ENCODE results near the gene RYR2.

The RYR2 gene

DNA sequence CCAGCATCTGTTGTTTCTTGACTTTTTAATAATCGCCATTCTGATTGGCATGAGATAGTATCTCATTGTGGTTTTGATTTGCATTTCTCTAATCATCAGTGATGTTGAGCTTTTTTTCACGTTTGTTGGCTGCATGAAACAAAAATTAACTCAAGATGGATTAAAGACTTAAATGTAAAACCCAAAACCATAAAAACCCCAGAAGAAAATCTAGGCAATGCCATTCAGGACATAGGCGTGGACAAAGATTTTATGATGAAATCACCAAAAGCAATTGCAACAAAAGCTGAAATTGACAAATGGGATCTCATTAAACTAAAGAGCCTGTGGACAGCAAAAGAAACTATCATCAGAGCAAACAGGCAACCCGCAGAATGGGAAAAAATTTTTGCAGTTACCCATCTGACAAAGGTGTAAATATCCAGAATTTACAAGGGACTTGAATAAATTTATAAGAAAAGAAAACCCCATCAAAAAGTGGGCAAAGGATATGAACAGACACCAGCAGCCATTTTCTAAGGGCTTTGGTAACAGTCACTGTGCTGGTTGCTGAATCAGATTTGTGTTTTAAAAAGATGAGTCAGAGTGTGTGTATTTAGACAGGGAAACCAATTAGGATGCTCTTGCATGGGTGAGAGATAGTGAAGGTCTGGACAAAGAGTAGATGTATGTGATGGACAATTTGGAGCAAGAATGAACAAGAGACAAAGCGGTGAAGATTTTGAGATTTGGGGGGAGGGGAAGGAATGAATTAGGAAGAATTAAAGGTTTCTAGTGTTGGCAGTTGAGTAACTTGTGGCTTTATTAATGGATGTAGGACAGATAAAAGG, 110.7 kb downstream of the RYR2 start:
- no peaks in the 10 kb centered on the region for H3K36me3 ChIP-seq (ENCODE audit: control insufficient read depth, insufficient read depth, low read length)
- 95 to 98% methylated on average over 4 to 5 of the region's 5 CpGs for WGBS, 2 experiments
- no peaks in the 10 kb centered on the region for H3K9me3 ChIP-seq (ENCODE audit: control insufficient read depth, low read length)
- no peak overlapping the region for H3K27ac ChIP-seq (ENCODE audit: insufficient read depth, low read depth, low read length, poor library complexity, severe bottlenecking)
- H3K27me3 ChIP-seq (ENCODE audit: control insufficient read depth, insufficient read depth, low read length, poor library complexity, severe bottlenecking), result no peaks in the 10 kb centered on the region
- no peaks in the 10 kb centered on the region for H3K4me1 ChIP-seq (ENCODE audit: control insufficient read depth, insufficient read depth, low read length)
- H3K4me3 ChIP-seq (ENCODE audit: insufficient read depth, low read depth, low read length), result no peak overlapping the region

DNA sequence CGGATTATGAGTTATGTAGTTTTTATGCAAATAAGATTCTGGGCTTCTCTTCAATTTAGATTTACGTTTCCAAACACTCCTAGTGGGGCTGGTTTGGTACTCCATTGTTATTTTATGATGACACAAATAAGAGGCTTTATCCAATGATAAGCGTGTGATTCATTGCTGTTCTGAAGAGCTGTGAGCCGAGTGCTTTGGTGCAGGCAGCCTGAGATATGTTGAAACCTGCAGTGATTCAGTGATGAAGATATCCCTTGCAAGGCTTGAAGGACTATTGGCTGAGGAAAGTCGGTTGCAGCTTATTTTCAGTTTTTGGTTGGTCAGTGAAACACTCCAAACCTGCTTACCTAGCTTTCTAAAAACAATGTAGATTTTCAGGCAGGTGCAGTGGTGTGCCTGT, 112.2 kb downstream of the RYR2 start:
- no peaks in the 10 kb centered on the region for H3K9me3 ChIP-seq (ENCODE audit: control insufficient read depth, low read length)
- no peaks in the 10 kb centered on the region for H3K36me3 ChIP-seq (ENCODE audit: control insufficient read depth, insufficient read depth, low read length)
- 90 to 96% methylated on average over 5 of the region's 5 CpGs for WGBS, 2 experiments
- no peak overlapping the region for H3K27ac ChIP-seq (ENCODE audit: insufficient read depth, low read depth, low read length, poor library complexity, severe bottlenecking)
- H3K4me1 ChIP-seq (ENCODE audit: control insufficient read depth, insufficient read depth, low read length), result no peaks in the 10 kb centered on the region
- H3K4me3 ChIP-seq (ENCODE audit: insufficient read depth, low read depth, low read length), result no peak overlapping the region
- no peaks in the 10 kb centered on the region for H3K27me3 ChIP-seq (ENCODE audit: control insufficient read depth, insufficient read depth, low read length, poor library complexity, severe bottlenecking)

DNA sequence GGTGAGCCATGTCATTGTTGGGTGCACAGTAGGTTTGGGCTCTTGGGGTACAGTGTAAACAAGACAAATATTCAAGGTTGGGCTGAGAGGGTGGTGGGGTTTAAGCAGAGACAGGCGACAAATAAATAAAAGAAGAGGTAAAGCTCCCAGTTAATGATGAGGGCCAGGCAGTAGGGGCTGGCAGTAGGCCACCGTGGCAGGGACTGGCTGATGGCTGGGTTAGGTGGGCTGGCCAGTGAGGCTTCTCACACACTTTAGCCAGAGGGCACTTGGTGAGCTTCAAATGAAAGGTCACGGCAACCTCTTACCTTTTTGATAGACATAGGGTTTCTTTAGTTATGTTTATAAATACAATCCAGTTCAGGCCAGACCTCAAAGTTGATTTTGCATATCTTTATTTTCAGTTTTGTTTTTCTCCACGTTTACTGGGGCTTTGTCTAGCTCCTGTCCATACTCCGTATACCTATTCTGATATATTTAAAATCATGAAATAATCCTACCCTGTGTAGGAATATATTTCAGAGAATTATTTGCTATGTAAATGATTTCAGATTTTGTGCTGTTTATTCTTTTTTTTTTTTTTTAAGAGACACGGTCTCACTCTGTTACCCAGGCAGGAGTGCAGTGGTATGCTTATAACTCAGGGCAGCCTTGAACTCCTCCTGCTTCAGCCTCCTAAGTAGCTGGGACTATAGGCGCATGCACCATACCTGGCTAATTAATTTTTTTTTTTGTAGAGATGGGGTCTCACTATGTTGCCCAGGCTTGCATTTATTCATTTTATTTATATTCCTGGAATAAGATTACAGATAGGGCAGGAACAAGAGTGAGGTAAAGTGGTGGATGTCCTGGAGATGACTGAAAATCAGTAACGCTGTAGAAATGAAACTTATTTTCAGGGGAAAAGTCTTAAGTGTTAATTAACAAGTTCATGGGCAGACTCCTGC, 122.7 kb downstream of the RYR2 start:
- Histone ChIP-seq H3K4me1 (ENCODE audit: control insufficient read depth, insufficient read depth, low read length) (no peaks in the 10 kb centered on the region), H3K27ac (ENCODE audit: insufficient read depth, low read depth, low read length, poor library complexity, severe bottlenecking) (no peak overlapping the region), H3K36me3 (ENCODE audit: control insufficient read depth, insufficient read depth, low read length) (no peaks in the 10 kb centered on the region), H3K4me3 (ENCODE audit: insufficient read depth, low read depth, low read length) (no peak overlapping the region), H3K27me3 (ENCODE audit: control insufficient read depth, insufficient read depth, low read length, poor library complexity, severe bottlenecking) (no peaks in the 10 kb centered on the region), H3K9me3 (ENCODE audit: control insufficient read depth, low read length) (no peaks in the 10 kb centered on the region)
- 95% methylated on average over 5 to 6 of the region's 8 CpGs for WGBS, 2 experiments

DNA sequence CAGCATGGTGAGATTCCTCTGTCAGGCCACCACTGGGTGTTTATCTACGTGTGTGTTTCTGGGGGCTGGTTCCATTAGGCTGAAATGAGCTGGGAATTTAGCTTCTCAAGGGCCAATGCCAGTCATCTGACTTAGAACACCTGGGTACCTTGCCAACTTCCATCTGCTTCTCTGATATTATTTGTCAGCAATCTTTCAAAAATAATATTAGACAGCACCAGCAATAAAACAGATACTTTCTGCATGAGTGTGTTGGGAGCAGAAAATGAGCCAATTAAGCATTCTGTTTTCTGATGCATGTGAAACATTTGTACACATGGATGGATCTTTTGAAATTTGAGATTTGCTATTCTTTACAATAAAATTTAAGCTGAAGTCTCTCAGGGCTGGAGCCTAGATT, 124.1 kb downstream of the RYR2 start:
- H3K4me3 ChIP-seq (ENCODE audit: insufficient read depth, low read depth, low read length), result no peak overlapping the region
- no peaks in the 10 kb centered on the region for H3K9me3 ChIP-seq (ENCODE audit: control insufficient read depth, low read length)
- H3K27ac ChIP-seq (ENCODE audit: insufficient read depth, low read depth, low read length, poor library complexity, severe bottlenecking), result no peak overlapping the region
- H3K4me1 ChIP-seq (ENCODE audit: control insufficient read depth, insufficient read depth, low read length), result no peaks in the 10 kb centered on the region
- WGBS, 2 experiments, result 84 to 95% methylated on average over 1 of the region's 1 CpG
- no peaks in the 10 kb centered on the region for H3K27me3 ChIP-seq (ENCODE audit: control insufficient read depth, insufficient read depth, low read length, poor library complexity, severe bottlenecking)
- H3K36me3 ChIP-seq (ENCODE audit: control insufficient read depth, insufficient read depth, low read length), result no peaks in the 10 kb centered on the region

DNA sequence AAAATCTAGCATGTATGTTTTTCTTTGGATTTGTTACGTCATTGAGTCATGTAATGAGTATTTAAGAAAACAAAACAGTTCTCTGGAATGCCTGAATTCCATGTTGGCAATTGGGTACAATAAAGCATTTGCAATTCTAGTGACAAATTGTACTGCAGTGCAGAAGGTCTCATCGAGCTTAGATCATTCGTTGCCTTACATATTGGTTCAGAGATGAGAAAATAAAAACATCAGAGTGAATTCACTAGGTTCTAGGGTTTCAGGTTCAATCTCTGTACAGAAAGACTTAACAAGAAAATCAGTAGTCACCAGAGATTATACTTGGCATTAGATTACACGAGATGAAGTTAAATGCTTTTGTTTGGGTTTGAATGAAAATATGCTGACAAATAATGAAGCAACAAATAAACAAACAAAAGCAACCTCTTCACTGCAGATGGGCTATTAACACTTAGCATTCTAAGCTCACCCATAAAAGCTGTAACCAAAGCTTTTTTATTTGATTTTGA, 124.7 kb downstream of the RYR2 start:
- Histone ChIP-seq H3K27me3 (ENCODE audit: control insufficient read depth, insufficient read depth, low read length, poor library complexity, severe bottlenecking) (no peaks in the 10 kb centered on the region), H3K9me3 (ENCODE audit: control insufficient read depth, low read length) (no peaks in the 10 kb centered on the region), H3K27ac (ENCODE audit: insufficient read depth, low read depth, low read length, poor library complexity, severe bottlenecking) (no peak overlapping the region), H3K4me3 (ENCODE audit: insufficient read depth, low read depth, low read length) (no peak overlapping the region), H3K4me1 (ENCODE audit: control insufficient read depth, insufficient read depth, low read length) (no peaks in the 10 kb centered on the region), H3K36me3 (ENCODE audit: control insufficient read depth, insufficient read depth, low read length) (no peaks in the 10 kb centered on the region)
- WGBS, 2 experiments, result 93 to 94% methylated on average over 3 to 4 of the region's 4 CpGs

DNA sequence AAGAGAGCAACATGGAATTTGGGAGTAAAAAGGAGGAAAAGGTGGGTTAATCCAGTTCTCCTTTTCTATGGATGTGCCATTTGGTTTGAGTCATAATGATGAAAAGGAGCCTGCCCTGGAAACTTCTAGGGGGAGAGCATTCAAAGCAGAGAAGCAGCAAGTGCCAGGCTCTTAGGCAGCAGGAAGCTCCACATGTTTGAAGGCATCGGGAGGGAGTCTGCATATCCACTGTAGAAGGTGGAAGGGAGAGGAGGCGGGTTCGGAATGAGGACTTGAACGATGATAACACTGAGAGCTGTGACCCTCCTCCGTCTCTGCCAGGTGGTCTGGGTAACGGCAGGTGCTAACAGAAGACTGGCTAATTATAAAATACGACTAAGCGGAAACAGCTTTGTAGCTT, 128.2 kb downstream of the RYR2 start:
- Histone ChIP-seq H3K27me3 (ENCODE audit: control insufficient read depth, insufficient read depth, low read length, poor library complexity, severe bottlenecking) (no peaks in the 10 kb centered on the region), H3K9me3 (ENCODE audit: control insufficient read depth, low read length) (no peaks in the 10 kb centered on the region), H3K36me3 (ENCODE audit: control insufficient read depth, insufficient read depth, low read length) (no peaks in the 10 kb centered on the region), H3K27ac (ENCODE audit: insufficient read depth, low read depth, low read length, poor library complexity, severe bottlenecking) (no peak overlapping the region), H3K4me3 (ENCODE audit: insufficient read depth, low read depth, low read length) (no peak overlapping the region), H3K4me1 (ENCODE audit: control insufficient read depth, insufficient read depth, low read length) (no peaks in the 10 kb centered on the region)
- 88 to 89% methylated on average over 8 of the region's 8 CpGs for WGBS, 2 experiments

DNA sequence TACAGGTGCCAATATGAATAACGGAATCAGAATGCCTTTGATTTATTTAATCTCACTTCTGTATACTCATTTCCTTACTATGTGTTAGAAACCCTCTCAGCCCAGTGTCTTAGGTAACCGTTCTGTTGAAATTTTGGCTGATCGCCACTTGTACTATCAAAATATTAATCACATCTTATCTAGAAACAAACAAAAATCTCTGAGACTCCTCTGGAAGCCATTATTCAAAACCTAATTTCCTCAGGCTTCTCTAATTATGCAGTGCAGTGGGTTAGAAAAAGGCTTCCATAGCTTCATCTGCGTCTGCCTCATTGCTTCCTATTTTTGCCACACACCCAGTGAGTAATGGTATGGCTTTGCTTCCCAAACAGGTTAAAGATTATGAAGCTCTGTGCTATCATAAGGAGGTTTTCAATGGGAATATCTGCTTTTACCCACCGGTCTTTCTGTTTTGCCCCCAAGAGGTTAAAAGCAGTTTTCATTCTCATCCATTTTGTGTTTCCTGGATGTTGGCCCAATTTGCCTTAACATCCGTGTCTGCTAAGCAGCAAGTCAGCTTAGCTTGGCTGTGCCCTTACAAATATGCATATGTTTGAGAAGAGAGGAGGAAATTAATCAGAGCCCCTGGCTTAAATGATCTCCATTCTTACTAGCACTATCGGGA, 129.6 kb downstream of the RYR2 start:
- 92% methylated on average over 7 of the region's 7 CpGs for WGBS, 2 experiments
- no peak overlapping the region for H3K27ac ChIP-seq (ENCODE audit: insufficient read depth, low read depth, low read length, poor library complexity, severe bottlenecking)
- H3K4me3 ChIP-seq (ENCODE audit: insufficient read depth, low read depth, low read length), result no peak overlapping the region
- no peaks in the 10 kb centered on the region for H3K36me3 ChIP-seq (ENCODE audit: control insufficient read depth, insufficient read depth, low read length)
- no peaks in the 10 kb centered on the region for H3K27me3 ChIP-seq (ENCODE audit: control insufficient read depth, insufficient read depth, low read length, poor library complexity, severe bottlenecking)
- no peaks in the 10 kb centered on the region for H3K9me3 ChIP-seq (ENCODE audit: control insufficient read depth, low read length)
- H3K4me1 ChIP-seq (ENCODE audit: control insufficient read depth, insufficient read depth, low read length), result no peaks in the 10 kb centered on the region

DNA sequence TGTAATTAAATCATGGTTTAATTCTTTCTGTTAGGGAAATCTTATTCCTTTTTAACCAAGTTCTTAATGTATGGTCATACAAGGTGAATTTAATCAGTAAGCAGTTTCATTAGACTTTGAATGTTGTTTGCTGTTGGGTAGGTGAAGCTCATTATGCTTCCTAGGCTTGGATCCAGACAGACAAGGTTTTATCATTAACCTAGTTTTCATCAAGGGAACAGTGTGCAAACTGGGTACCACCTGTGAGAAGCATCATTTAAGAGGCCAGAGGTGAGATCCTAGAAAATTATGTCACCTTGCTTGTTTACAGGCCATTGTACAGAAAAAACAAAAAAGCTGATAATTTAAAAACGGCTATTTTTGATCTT, 130.1 kb downstream of the RYR2 start:
- Histone ChIP-seq H3K4me1 (ENCODE audit: control insufficient read depth, insufficient read depth, low read length) (no peaks in the 10 kb centered on the region), H3K4me3 (ENCODE audit: insufficient read depth, low read depth, low read length) (no peak overlapping the region), H3K27ac (ENCODE audit: insufficient read depth, low read depth, low read length, poor library complexity, severe bottlenecking) (no peak overlapping the region), H3K36me3 (ENCODE audit: control insufficient read depth, insufficient read depth, low read length) (no peaks in the 10 kb centered on the region), H3K9me3 (ENCODE audit: control insufficient read depth, low read length) (no peaks in the 10 kb centered on the region), H3K27me3 (ENCODE audit: control insufficient read depth, insufficient read depth, low read length, poor library complexity, severe bottlenecking) (no peaks in the 10 kb centered on the region)
- 91 to 100% methylated on average over 1 of the region's 1 CpG for WGBS, 2 experiments

DNA sequence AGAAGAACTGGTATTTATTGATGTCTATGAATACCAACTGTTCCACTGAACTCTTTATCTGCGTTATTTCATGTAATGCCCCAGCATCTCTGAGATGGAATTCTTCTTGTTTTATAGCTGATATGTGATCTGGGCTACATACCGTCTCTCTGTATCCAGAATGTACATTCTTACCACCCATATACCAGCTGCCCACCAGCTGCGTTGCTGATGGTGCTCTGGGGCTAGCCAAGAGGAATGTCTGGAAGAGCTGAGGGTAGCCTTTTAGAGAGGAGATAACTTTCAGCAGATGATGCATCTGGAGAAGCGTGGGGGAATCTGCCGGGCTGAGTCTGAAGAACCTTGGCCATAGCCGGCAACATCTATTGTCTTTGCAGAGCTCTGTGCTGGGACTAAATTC, 137.5 kb downstream of the RYR2 start:
- Histone ChIP-seq H3K36me3 (ENCODE audit: control insufficient read depth, insufficient read depth, low read length) (no peaks in the 10 kb centered on the region), H3K27me3 (ENCODE audit: control insufficient read depth, insufficient read depth, low read length, poor library complexity, severe bottlenecking) (no peaks in the 10 kb centered on the region), H3K9me3 (ENCODE audit: control insufficient read depth, low read length) (no peaks in the 10 kb centered on the region), H3K4me1 (ENCODE audit: control insufficient read depth, insufficient read depth, low read length) (no peaks in the 10 kb centered on the region), H3K4me3 (ENCODE audit: insufficient read depth, low read depth, low read length) (no peak overlapping the region), H3K27ac (ENCODE audit: insufficient read depth, low read depth, low read length, poor library complexity, severe bottlenecking) (no peak overlapping the region)
- 86 to 95% methylated on average over 6 of the region's 6 CpGs for WGBS, 2 experiments

DNA sequence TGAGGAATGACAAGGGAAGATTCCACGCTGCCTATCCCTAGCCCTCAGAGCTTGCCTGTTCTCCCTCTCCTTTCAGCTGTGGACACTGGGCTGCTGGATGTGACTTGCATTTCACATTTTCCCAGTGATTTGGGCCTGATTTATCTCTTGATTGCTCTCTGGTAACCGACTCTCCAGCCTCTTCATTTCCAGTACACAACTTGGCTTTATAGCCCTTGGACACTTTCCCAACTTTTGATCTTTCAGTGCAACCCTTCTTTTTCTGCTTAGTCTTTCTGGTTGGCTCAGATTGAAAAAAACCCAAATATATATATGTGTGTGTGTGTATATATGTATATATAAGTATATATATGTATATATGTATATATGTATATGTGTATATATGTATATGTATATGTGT, 138.3 kb downstream of the RYR2 start:
- H3K4me1 ChIP-seq (ENCODE audit: control insufficient read depth, insufficient read depth, low read length), result no peaks in the 10 kb centered on the region
- H3K4me3 ChIP-seq (ENCODE audit: insufficient read depth, low read depth, low read length), result no peak overlapping the region
- no peaks in the 10 kb centered on the region for H3K9me3 ChIP-seq (ENCODE audit: control insufficient read depth, low read length)
- no peak overlapping the region for H3K27ac ChIP-seq (ENCODE audit: insufficient read depth, low read depth, low read length, poor library complexity, severe bottlenecking)
- no peaks in the 10 kb centered on the region for H3K36me3 ChIP-seq (ENCODE audit: control insufficient read depth, insufficient read depth, low read length)
- 91 to 93% methylated on average over 2 of the region's 2 CpGs for WGBS, 2 experiments
- no peaks in the 10 kb centered on the region for H3K27me3 ChIP-seq (ENCODE audit: control insufficient read depth, insufficient read depth, low read length, poor library complexity, severe bottlenecking)
